ENCODE results near the gene TMEM123.

The TMEM123 gene

DNA sequence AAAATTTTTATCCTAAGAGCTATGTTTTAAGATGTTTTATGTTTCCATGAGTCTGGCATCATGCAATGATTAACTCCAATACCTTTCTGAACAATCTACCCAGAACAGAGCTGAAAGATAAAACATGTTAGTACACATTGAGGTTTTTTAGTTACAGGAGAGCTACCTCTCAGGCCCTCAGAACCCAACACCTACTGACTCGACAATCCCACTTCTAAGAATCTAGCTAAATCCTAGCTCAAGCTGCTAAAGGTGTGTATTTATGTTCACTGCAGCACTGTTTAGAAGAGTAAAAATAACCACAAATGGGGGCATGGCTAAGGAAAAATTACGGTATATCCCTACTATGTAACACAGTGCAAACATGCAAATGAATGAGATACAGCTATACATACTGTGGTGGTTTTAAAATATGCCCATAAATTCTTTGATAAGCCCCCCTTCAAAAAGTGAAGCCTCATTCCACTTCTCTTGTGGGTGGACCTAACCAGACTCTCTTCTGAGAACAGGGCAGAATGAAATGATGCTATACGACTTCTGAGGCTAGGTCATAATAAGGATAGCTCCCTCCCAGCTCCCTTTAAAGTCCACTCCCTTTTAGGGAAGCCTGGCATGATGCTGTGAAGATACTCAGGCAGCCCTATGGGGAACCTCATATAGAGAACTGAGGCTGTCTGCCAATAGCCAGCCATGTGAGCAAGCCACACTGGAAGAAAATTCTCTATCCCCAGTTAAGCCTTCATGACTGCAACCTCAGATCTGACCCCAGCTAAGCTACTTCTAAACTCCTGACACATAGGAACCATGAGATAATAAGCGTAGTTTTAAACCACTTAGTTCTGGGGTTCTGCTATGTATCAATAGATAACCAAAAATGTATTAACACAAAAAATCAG, 29.5 kb downstream of the TMEM123 start:
- no peak for DNase-seq (ENCODE audit: low spot score)

DNA sequence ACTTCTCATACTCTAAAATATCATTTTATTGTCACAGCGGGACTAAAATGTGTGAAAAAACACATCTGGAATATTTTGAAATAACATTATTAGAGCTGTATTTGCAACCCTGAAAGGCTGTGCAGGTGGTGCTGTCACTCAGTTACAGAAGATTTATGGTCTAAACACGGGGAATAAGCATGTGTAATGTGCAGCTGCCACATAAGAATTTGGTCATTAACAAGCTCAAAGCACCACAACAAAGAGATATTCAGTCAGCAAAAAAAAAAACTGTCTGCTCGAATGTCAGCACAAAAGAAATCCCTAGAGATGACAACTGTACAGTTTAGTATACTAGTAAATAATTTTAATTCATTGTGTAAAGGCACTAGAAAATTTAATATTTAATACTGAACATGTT, 31.3 kb downstream of the TMEM123 start:
- DNase-seq (ENCODE audit: low spot score), result no peak

DNA sequence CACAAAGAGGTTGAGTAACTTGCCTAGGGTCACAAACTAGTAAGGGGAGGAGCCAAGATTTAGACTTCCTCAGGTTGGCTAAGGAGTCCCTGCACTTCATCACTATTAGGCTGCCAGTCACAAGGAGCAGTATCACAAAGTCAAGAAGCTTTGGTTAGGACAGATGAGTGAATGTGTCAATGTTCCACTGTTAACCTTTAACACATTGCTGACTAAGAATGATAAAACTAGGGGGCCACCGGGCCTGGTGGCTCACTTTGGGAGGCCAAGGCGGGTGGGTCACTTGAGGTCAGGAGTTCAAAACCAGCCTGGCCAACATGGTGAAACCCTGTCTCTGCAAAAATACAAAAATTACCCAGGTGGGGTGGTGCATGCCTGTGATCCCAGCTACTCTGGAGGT, 32.0 kb downstream of the TMEM123 start:
- DNase-seq (ENCODE audit: low spot score), result no peak

DNA sequence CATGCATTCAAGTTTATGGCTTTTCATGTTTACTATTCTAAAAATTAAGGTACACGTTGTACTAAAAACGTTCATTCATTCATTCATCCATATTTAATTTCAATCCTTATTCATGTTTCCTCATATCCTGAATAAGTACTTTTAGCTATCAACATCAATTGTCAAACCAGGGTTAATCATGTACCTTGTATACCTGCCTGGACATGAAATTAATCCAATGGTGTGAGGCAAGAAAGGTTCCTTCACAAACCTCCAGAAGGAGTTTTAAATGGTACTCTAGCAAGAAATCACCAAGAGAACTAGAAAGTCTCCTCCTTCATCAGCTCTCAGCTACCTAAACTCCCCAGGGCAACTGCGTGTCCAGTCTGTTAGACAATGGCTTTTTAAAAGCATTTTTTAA, 33.4 kb downstream of the TMEM123 start:
- DNase-seq (ENCODE audit: low spot score), result no peak

DNA sequence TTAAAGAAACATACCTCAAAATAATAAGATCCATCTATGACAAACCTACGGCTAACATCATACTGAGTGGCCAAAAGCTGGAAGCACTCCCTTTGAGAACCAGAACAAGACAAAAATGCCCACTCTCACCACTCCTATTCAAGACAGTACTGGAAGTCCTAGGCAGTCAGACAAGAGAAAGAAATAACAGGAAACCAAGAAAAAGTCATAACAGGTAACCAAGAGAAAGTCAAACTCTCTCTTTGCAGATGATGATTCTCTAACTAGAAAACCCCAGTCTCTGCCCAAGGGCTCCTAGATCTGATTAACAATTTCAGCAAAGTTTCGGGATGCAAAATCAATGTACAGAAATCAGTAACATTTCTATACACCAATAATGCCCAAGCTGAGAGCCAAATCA, 35.6 kb downstream of the TMEM123 start:
- DNase-seq (ENCODE audit: low spot score), result no peak

DNA sequence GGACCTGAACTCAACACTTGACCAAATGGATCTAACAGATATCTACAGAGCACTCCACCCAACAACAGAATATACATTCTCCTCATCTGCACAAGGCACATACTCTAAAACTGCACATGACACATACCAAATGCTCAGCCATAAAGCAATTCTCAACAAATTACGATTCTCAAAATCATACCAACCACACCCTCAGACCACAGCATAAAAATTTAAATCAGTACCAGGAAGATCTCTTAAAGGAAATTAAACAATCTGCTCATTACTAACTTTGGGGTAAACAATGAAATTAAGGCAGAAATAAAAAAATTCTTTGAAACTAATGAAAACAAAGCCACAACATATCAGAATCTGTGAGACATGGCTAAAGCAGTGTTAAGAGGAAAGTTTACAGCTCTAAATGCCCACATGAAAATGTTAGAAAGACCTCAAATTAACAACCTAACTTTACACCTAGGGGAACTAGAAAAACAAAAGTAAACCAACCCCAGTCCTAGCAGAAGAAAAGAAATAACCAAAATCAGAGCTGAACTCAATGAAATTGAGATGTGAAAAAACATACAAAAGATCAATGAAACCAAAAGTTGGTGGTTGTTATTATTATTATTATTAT, 37.2 kb downstream of the TMEM123 start:
- no peak for DNase-seq (ENCODE audit: low spot score)

DNA sequence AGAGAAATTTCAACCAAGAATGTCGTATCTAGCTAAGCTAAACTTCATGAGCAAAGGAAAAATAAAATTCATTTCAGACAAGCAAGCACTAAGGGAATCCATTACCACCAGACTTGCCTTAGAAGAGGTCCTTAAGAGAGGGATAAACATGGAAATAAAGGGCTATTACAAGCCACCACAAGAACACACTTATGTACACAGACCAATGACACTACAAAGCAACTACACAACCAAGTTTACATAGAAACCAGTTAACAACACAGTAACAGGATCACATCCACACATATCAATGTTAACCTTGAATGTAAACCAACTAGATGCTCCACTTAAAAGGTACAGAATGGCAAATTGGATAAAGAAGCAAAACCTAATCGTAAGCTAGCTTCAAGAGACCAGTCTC, 38.0 kb downstream of the TMEM123 start:
- DNase-seq (ENCODE audit: low spot score), result no peak

DNA sequence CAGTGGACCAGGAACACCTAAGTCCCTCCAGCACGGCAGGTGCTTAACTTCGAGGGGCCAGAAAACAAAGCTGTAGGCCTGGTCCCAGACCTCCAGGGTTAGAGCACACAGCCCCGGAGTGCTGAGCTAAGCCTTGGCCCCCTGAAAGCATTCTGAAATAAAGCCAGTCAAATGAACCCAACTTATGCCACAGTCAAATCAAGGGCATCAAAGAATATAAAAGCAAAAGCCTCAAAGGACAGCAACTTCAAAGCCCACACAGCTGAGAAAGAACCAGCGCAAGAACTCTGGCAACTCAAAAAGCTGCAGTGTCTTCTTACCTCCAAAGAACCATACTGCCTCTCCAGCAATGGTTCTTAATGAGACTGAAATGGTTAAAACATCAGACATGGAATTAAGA, 39.1 kb downstream of the TMEM123 start:
- DNase-seq (ENCODE audit: low spot score), result no peak

DNA sequence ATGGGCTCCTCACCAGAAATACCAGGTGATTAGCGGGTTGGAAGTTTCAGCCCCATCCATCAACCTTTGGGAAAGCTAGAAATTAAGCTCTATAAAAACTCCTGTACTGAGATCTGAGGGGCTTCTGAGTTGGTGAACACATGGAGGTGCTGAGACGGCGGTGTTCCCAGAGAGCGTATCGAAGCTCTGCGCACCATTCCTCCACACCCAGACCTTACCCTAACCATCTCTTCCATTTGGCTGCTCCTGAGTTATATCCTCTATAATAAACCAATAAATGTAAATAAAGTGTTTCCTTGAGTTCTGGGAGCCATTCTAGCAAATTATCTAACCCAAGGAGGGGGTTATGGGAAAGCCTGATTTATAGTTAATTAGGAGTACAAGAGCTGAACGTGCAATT, 41.4 kb downstream of the TMEM123 start:
- DNase-seq (ENCODE audit: low spot score), result no peak

DNA sequence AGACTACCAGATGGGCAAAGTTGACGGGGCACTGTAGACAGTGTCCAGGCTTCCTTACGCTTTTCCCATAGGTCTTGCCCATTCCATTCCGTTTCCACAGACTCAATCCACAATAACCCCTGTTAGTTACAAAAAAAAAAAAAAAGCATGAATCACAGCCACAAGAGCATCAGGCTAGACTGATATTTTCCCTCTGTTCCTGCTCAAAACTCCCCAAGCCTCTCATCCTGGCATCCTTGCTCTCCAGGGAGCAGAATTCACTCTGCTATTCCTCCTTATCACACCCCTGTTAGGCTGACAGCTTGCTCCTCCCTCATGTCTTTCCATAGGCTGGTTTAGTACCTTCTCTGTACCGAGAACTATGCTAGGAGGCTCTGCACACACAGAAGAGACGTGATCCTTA, 42.2 kb downstream of the TMEM123 start:
- peak; percentile 26 for DNase-seq (ENCODE audit: low spot score)

DNA sequence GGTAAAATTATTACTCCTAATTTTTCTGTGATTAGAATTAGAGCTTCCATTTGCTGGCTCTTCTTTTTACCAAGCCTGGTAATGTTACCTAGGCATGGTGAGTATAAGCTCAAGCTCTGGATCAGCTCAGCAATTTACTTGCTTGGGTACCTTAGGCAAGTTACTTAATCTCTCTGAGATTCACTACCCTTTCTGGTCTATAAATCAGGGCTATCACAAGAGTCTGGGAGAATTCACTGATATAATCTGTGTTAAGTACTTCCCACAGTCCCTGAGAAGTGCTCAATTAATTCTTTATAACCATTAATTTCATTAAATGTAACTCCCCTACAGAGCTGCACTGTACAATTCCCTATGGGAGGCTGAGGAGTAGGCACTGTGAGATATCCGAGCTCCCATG, 44.2 kb downstream of the TMEM123 start:
- DNase-seq (ENCODE audit: low spot score), result no peak

DNA sequence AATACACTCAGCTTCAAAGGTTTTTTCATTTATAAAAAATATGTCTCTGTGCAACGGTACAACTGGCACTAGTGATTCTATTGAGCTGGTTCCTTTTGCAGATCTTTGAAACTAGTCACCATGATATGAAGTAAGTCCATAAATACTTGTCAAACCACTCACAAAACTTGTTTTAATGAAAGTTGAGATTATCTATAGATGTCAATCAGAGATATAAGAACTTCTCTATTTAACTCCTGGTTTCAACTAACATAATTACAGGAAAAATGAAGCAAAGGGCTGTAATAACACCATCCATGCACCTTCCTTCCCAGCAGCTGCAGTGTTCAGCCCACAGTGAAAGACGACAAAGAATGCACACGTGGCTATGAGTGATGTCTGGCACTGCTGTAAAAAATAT, 44.7 kb downstream of the TMEM123 start:
- DNase-seq (ENCODE audit: low spot score), result no peak

DNA sequence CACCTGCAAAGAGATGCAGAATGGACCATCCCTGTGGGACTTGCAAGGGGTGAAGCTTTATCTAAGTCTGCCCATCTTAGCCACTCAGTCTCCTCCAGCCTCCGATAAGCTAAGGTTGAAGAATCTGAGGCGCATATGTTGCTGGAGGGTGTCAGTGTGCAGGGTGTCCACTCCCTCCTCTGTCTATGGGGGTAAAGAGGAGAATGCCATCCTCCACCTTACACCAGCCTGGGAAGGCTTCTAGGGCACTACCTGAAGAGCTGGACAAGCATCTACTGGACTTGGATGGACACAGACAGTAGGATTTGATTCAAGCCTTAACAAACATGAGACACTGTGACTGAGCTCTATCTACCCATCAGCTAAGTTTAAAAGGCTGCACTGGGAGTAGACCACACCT, 46.5 kb downstream of the TMEM123 start:
- no peak for DNase-seq (ENCODE audit: low spot score)

DNA sequence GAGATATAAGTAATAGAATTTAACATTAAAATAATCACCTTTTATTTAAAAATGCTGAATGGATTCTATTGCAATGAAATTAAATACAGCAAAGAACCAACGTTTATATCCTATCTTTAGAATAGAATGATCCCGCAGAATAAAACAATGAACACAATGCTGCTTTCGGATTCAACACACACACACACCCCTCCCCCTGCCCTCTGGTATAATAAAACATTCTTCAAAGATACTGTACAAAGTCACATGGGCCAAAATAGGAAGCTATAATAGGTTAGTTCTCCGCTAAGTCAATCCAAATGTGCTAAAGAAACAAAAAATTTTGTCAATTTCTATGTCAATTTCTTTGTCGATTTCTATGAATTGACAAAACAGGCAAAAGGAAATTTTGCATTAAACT, 47.1 kb downstream of the TMEM123 start:
- no peak for DNase-seq (ENCODE audit: low spot score)

DNA sequence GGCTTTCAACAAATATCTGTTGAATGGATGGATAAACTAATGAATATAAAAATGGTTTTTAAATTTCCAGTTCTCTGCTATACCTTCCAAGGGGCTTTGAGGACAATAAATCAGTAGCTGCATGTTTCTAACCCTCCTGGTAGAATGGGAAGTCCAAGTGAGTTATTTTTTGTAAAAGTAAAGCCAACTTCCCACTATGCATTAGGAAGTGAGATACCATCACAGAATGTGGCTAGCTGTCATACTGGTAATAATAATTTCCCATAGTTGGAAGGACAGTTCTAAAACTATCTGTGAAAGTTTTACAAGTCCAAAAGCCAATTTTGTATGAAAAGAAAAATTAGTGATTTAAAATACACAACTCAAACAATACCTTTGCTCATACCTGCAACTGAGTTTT, 50.0 kb downstream of the TMEM123 start:
- DNase-seq (ENCODE audit: low spot score), result no peak

DNA sequence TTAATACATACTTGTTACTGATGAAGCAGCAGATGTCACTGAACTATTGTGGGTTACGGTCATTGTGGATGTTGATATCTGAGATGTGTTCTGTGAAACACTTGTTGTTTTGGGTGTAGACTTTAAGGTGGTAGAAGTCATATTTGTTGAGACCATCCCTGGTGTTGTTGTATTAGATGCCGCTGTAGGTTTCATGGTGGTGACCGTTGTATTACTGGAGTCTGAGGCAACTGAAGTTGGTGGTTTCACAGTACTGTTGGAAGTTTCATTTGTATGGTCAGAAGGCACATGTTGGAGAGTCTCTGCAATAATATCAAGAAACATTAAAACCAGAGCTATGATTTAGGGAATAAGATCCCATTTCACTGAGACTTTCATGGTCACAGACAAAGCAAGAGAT, 50.7 kb downstream of the TMEM123 start:
- no peak for DNase-seq (ENCODE audit: low spot score)

DNA sequence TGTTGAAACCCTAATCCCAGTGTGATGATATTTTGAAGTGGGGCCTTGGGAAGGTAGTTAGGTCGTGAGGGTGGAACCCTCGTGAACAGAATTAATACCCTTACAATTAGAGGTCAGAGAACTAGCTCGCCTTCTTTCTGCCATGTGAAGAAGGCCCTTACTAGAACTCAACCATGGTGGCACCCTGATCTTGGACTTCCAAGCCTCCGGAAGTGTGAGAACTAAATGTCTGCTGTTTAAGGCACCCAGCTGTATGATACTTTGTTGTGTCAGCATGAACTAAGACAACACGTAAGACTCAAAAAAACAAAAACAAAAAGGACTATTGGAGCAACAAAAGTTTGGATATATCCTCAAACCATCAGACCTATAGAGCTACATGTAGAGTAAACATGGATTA, 52.0 kb downstream of the TMEM123 start:
- DNase-seq (ENCODE audit: low spot score), result no peak

DNA sequence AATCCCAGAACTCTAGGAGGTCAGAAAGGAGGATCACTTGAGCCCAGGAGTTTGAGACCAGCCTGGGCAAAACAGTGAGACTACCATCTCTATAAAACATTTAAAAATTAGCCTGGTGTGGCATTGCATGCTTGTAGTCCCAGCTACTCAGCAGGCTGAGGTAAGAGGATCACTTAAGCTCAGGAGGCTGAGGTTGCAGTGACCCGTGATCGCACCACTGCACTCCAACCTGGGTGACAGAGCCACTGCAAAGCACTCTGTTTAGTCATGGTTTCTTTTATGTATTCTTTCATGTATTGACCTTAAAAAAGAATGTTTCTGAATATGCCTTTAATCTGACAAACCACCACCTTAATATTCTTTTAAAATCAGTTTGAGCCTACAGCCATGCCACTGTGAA, 53.4 kb downstream of the TMEM123 start:
- DNase-seq (ENCODE audit: low spot score), result no peak

DNA sequence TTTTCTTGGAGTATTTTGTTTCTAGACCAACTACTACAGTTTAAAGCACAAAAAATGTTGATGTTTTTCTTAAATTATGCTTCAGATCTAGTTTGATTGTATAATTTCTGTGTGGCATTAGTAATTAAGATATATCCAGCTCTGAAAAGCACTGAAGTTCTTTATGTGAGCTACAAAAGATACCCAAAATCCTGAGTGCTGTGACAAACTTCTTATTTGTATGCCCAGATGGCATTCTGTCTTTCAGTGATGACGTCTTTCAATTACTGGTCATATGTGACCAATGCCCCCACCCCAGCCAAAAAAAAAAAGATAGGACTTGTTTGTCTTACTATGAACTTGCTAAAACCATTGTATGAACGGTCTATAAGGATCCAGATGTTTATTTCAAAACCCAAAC, 54.3 kb downstream of the TMEM123 start:
- DNase-seq (ENCODE audit: low spot score), result no peak

DNA sequence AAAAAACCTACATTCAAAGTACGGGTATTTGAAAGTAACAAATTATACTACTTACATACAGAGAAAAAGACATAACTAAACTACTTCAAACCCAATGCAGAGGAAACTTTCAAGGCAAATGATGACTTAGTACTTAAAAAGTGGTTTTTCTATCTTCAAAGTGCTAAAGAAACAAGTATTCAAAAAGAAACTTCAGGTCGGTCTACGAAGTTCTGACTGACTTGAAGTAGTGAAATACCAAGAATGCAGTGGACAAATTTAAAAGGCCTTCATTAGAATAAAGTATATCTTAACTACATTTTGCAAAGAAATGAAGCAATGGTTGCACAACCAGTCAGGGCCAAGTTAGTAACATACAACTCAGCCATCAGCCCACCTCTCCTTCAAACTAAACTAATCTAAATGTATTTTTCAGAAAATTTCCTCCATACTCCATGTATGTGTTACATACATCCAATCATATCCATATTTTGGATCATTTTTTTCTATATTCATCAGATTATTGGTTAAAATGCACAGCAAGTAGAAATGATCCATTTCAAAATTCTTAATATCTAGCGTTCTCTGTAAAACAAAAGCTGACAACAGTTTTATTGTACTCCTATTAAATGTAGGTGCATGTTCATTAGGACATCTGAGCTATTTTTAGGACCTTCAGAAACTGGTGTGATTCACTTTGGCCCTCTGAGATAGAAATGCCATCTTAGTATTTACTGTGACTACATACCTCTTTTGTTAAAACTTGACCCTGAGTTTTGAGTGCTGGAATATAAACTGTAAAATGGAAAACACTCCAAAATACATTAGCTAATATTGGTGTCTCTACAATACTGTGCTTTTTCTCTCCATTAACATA, 55.6 kb downstream of the TMEM123 start:
- DNase-seq (ENCODE audit: low spot score), result no peak

DNA sequence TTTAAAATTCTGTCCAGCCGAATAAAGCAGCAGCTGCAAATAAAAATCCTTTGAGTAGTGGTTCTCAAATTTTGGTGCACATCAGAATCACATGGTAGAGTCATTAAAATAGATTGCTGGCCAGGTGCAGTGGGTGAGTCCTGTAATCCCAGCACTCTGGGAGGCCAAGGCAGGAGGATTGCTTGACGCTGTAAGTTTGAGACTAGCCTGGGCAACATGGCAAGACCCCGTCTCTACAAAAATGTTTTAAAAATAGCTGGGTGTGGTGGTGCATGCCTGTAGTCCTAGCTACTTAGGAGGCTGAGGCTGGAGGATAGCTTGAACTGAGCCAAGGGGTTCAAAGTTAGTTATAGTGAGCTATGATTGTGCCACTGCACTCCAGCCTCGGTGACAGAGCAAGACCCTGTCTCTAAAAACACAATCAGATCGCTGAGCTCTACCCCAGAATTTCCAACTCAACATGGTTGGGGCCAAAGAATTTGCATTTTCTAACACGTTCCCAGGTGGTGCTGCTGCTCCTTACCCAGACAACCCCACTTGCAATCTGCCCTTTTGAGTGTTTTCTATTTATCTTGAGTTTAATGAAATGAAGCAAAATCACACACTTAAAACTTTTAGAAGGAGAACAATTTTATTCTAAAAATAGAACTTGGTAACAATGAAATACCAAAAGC, 56.7 kb downstream of the TMEM123 start:
- DNase-seq (ENCODE audit: low spot score), result no peak

DNA sequence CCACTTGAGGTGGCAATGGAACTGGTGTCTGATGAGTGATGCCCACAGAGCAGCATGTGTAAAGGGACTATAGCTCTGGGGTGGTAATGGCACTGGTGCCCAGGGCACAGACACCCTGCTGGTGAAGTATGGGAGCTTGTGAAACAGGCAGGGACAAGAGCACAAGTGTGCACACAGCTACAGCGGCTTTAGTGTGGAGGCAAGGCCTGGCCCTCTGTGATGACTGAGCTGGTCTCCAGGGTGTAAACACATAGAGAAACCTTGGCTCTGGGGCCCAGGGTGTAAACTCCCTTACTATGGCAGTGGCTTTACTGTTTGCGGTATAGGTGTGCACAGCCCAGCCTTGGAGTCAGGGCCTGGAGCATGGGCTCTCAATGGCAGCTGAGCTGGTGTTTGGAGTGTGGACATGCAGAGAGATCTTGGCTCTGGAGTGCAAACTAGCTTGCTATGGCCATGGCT, 59.3 kb downstream of the TMEM123 start:
- DNase-seq (ENCODE audit: low spot score), result no peak
